Mesenchymal stem cell (in vitro differentiated cells and primary cell): ENCODE results near the gene RIN3.
A peak's percentile ranks its signal among the peaks of the same experiment; 100 is the strongest.

Experiments
- DNase-seq: peaks from one replicate; pipeline ENCODE4 v3.0.0-alpha.2; 2013
- H2AFZ ChIP-seq: one replicate; pipeline ENCODE4 v1.6.1; 2013; ENCODE audit warnings: low read depth, mild to moderate bottlenecking, control low read depth, inconsistent platforms, low read length, moderate library complexity
- H2AK5ac ChIP-seq: 2 replicates; pipeline ENCODE4 v1.6.1; 2013; ENCODE audit warnings: low read length, moderate library complexity, mild to moderate bottlenecking, inconsistent platforms; ENCODE audit not compliant: severe bottlenecking
- H2BK120ac ChIP-seq: one replicate; pipeline ENCODE4 v1.6.1; 2013; ENCODE audit warnings: low read depth, mild to moderate bottlenecking, inconsistent platforms, low read length, moderate library complexity
- H2BK12ac ChIP-seq, 2 experiments: one replicate each; pipeline ENCODE4 v1.6.1; 2013; ENCODE audit warnings: inconsistent platforms in 2 of 2, low read length in 2 of 2, mild to moderate bottlenecking in 2 of 2, moderate library complexity in 2 of 2, control low read depth in 1 of 2
- H2BK15ac ChIP-seq: one replicate; pipeline ENCODE4 v1.6.1; 2013; ENCODE audit warnings: mild to moderate bottlenecking, low read depth, inconsistent platforms; ENCODE audit not compliant: poor library complexity, severe bottlenecking
- H2BK5ac ChIP-seq: 2 replicates; pipeline ENCODE4 v1.6.1; 2013; ENCODE audit warnings: low read depth, mild to moderate bottlenecking, low read length, control low read depth, inconsistent platforms; ENCODE audit not compliant: poor library complexity, severe bottlenecking
- H3K14ac ChIP-seq, 2 experiments: one replicate each; pipeline ENCODE4 v1.6.1; 2013; ENCODE audit warnings: inconsistent platforms in 2 of 2, low read length in 2 of 2, control low read depth in 1 of 2, mild to moderate bottlenecking in 1 of 2, moderate library complexity in 1 of 2
- H3K18ac ChIP-seq, 2 experiments: one replicate each; pipeline ENCODE4 v1.6.1; 2013; ENCODE audit warnings: inconsistent platforms in 2 of 2, low read length in 2 of 2, control low read depth in 1 of 2, low read depth in 1 of 2, mild to moderate bottlenecking in 1 of 2
- H3K23ac ChIP-seq, 2 experiments: one replicate each; pipeline ENCODE4 v1.6.1; 2013; ENCODE audit warnings: inconsistent platforms in 2 of 2, low read length in 2 of 2, mild to moderate bottlenecking in 2 of 2, moderate library complexity in 2 of 2, control low read depth in 1 of 2
- H3K27ac ChIP-seq: 2 replicates; pipeline ENCODE4 v1.5.1; 2013; ENCODE audit warnings: mild to moderate bottlenecking, moderate library complexity, low read length, control low read depth, inconsistent platforms; ENCODE audit not compliant: poor library complexity, severe bottlenecking
- H3K27me3 ChIP-seq, 2 experiments: 2 replicates each; pipeline versions ENCODE4 v1.6.1 to v1.7.0; 2013; ENCODE audit warnings: low read length in 2 of 2, mild to moderate bottlenecking in 2 of 2, moderate library complexity in 2 of 2, control low read depth in 1 of 2, inconsistent platforms in 1 of 2; ENCODE audit not compliant: control insufficient read depth in 1 of 2, insufficient read depth in 1 of 2
- H3K36me3 ChIP-seq, 2 experiments: 2 replicates each; pipeline versions ENCODE4 v1.6.1 to v1.7.0; 2013; ENCODE audit warnings: low read length in 2 of 2, control low read depth in 1 of 2, inconsistent platforms in 1 of 2, low read depth in 1 of 2, mild to moderate bottlenecking in 1 of 2; ENCODE audit not compliant: insufficient read depth in 2 of 2, control insufficient read depth in 1 of 2
- H3K4ac ChIP-seq, 2 experiments: one replicate each; pipeline ENCODE4 v1.6.1; 2013; ENCODE audit warnings: inconsistent platforms in 2 of 2, low read length in 2 of 2, mild to moderate bottlenecking in 2 of 2, moderate library complexity in 2 of 2, control low read depth in 1 of 2, low read depth in 1 of 2
- H3K4me1 ChIP-seq: 2 replicates; pipeline ENCODE4 v1.6.1; 2013; ENCODE audit warnings: low read depth, low read length, control low read depth; ENCODE audit not compliant: control insufficient read depth, insufficient read depth
- H3K4me2 ChIP-seq: 2 replicates; pipeline ENCODE4 v1.6.1; 2013; ENCODE audit warnings: low read length, mild to moderate bottlenecking, inconsistent platforms; ENCODE audit not compliant: poor library complexity, severe bottlenecking
- H3K4me3 ChIP-seq, 2 experiments: 2 replicates each; pipeline versions ENCODE4 v1.5.1 to v1.7.0; 2013; ENCODE audit warnings: low read length in 2 of 2, mild to moderate bottlenecking in 2 of 2, control low read depth in 1 of 2, low read depth in 1 of 2; ENCODE audit not compliant: insufficient read depth in 1 of 2
- H3K79me1 ChIP-seq: replicated peaks from 2 replicates; pipeline ENCODE4 v1.6.1; 2013; ENCODE audit warnings: mild to moderate bottlenecking, control low read depth, low read length, inconsistent platforms; ENCODE audit not compliant: poor library complexity, severe bottlenecking
- H3K9ac ChIP-seq: 2 replicates; pipeline ENCODE4 v1.7.0; 2013; ENCODE audit warnings: mild to moderate bottlenecking, low read length, moderate library complexity
- H3K9me3 ChIP-seq: 2 replicates; pipeline ENCODE4 v1.7.0; 2013; ENCODE audit warnings: mild to moderate bottlenecking, low read length; ENCODE audit not compliant: control insufficient read depth
- H4K8ac ChIP-seq: one replicate; pipeline ENCODE4 v1.6.1; 2013; ENCODE audit warnings: inconsistent platforms, mild to moderate bottlenecking, low read length, moderate library complexity
- H4K91ac ChIP-seq: one replicate; pipeline ENCODE4 v1.6.1; 2013; ENCODE audit warnings: mild to moderate bottlenecking, low read length, inconsistent platforms
- WGBS: methylation state at CpG from one replicate; pipeline ENCODE4 v1.1.7; 2013; ENCODE audit warnings: mixed read lengths; 5-methylcytosine and 5-hydroxymethylcytosine counted together

The RIN3 gene

DNA sequence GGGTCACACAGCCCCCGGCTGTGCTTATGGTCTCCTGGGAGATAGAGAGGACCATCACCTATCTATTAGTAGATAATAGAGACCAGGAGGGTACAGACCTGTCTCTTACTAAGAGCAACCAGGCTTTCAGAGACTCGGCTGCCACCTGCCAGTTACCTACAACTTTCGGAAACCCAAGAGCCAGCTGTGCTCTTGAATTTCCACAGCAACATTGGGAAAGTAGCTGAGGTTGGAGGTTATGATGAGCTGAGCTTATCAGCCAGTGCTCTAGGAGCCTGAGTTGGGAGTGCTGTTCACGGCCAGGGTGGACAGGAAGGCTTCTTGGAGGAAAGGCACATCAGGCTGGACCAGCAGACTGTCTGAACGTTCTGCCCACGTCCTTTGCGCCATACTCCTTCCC, 67.6 kb downstream of the RIN3 start:
- DNase-seq = no peak
- Histone ChIP-seq H3K23ac (no peak overlapping the region), H3K14ac (peak overlapping the region in 1 of 2 experiments; percentile 19), H2AK5ac (no peak overlapping the region), H4K91ac (no peak overlapping the region), H3K4ac (peak overlapping the region in 1 of 2 experiments; percentile 7), H4K8ac (no peak overlapping the region), H3K4me1 (no peaks in the 10 kb centered on the region), H2BK12ac (no peak overlapping the region), H3K9ac (no peak overlapping the region), H3K18ac (no peak overlapping the region), H2BK5ac (no peak overlapping the region), H3K4me3 (no peak overlapping the region), H3K9me3 (no peaks in the 10 kb centered on the region), H3K27me3 (no peaks in the 10 kb centered on the region), H2BK120ac (no peak overlapping the region), H3K27ac (no peak overlapping the region), H2AFZ (no peak overlapping the region), H3K36me3 (peaks cover 50 to 83% of the 10 kb centered on the region in 2 experiments), H3K4me2 (no peak overlapping the region), H3K79me1 (peaks cover 5% of the 10 kb centered on the region), H2BK15ac (peak overlapping the region; percentile 33)
- 98% methylated on average over 6 of the region's 7 CpGs for WGBS

DNA sequence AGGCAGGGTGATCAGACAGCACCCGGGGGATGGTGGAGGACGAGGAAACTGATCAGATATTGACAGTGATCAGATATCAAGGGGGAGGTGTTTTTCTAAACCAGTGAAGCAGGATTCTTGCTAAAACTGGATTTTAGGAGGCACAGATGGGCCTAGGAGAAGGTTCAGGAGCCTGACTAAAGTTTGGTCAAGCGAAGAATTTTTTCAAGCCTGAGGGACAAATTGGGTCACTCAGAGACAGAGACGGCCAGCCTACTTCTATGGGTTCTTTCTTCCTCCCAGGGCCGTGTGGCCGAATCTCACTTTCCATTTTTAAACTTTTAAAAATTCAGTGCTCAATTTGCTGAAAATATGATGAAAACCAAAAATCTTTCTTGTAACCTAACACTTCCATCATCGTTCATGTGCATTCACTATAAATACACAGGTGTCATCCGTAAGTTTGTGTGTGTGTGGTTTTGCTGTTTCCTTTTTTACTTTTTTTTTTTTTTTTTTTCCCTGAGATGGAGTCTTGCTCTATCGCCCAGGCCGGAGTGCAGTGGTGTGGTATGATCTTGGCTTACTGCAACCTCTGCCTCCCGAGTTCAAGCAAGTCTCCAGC, 68.5 kb downstream of the RIN3 start:
- no peak for DNase-seq
- Histone ChIP-seq H3K4me2 (no peak overlapping the region), H4K91ac (no peak overlapping the region), H3K36me3 (peaks cover 45 to 77% of the 10 kb centered on the region in 2 experiments), H3K79me1 (peaks cover 6% of the 10 kb centered on the region), H3K9ac (no peak overlapping the region), H2BK15ac (no peak overlapping the region), H2AK5ac (no peak overlapping the region), H3K27ac (no peak overlapping the region), H2AFZ (no peak overlapping the region), H3K27me3 (no peaks in the 10 kb centered on the region), H4K8ac (no peak overlapping the region), H2BK120ac (no peak overlapping the region), H3K23ac (no peak overlapping the region), H2BK12ac (no peak overlapping the region), H2BK5ac (no peak overlapping the region), H3K18ac (no peak overlapping the region), H3K4me1 (no peaks in the 10 kb centered on the region), H3K14ac (no peak overlapping the region), H3K4ac (no peak overlapping the region), H3K4me3 (no peak overlapping the region), H3K9me3 (no peaks in the 10 kb centered on the region)
- 97% methylated on average over 11 of the region's 11 CpGs for WGBS

DNA sequence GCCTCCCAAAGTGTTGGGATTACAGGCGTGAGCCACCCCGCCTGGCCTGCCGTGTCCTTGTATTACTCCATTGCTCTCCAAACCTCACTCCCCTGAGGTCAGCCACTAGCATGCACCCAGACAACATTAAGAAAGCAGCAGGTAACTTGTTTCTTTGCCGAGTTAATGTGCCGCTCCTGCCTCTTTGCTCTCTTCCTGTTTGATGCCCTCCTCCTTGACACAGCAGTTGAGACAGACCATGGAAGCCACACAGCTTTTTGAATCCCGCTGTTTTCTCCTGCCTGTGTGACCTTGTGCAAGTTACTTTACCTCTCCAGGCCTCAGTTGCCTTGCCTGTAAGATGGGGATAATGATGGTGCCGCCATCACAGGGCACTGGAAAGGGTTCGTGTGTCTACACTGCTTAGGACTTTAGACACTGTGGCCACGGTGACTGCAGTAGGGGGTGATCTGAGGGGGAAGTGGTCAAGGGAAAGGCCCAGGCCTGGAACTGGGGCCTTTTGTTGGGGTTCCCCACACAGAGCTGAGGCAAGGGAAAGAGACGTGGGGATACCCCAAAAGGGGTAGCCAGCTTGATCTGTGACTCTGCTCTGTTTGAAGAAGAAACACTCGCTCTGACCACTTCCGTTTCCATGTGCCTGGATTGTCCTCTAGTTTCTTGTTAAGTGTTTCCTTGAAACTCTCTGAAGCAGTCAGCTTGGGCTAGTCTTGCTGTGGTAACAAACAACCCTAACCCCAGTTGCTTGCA, 69.3 kb downstream of the RIN3 start:
- Histone ChIP-seq H3K4me2 (no peak overlapping the region), H3K36me3 (peaks cover 39 to 68% of the 10 kb centered on the region in 2 experiments), H3K18ac (no peak overlapping the region), H2AK5ac (no peak overlapping the region), H3K79me1 (peaks cover 10% of the 10 kb centered on the region), H3K14ac (no peak overlapping the region), H3K4ac (no peak overlapping the region), H2BK5ac (no peak overlapping the region), H3K4me1 (no peaks in the 10 kb centered on the region), H3K23ac (no peak overlapping the region), H2BK120ac (no peak overlapping the region), H3K9me3 (no peaks in the 10 kb centered on the region), H3K27me3 (no peaks in the 10 kb centered on the region), H4K8ac (no peak overlapping the region), H3K4me3 (no peak overlapping the region), H2BK15ac (no peak overlapping the region), H2AFZ (no peak overlapping the region), H3K9ac (no peak overlapping the region), H4K91ac (no peak overlapping the region), H3K27ac (no peak overlapping the region), H2BK12ac (no peak overlapping the region)
- WGBS = 97% methylated on average over 12 of the region's 12 CpGs
- no peak for DNase-seq

DNA sequence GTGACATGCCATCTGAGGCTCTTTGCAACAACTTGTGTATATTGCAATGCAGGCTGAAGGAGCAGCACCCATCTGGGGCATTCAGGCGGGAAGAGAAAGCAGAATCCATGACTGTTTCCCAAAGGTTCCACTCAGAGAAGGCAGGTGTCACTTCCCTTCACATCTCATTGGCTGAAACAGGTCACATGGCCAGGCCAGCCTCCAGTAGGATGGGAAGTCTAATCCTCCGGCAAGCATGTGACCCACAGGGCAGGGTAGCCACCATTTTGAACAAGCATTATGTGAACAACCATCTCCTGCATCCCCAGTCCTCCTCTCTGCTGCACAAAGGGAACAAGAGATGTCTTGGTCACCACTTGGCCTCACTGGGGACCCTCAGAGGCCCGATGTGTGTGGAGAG, 70.6 kb downstream of the RIN3 start:
- WGBS = 98% methylated on average over 3 of the region's 3 CpGs

More for the DNA sequence above, 70.6 kb downstream of the RIN3 start:
- peak overlapping the region in 1 of 2 experiments; percentile 34 for H3K18ac ChIP-seq
- H3K4me3 ChIP-seq = no peak overlapping the region
- H3K4me1 ChIP-seq = no peaks in the 10 kb centered on the region
- peaks cover 38 to 66% of the 10 kb centered on the region in 2 experiments for H3K36me3 ChIP-seq
- H3K4me2 ChIP-seq = no peak overlapping the region
- H2BK12ac ChIP-seq = peak overlapping the region; percentile 69 to 89
- peaks cover 11% of the 10 kb centered on the region for H3K79me1 ChIP-seq
- H3K23ac ChIP-seq = no peak overlapping the region
- H3K9ac ChIP-seq = no peak overlapping the region
- H3K14ac ChIP-seq = peak overlapping the region in 1 of 2 experiments; percentile 82
- no peak overlapping the region for H3K27ac ChIP-seq
- DNase-seq = no peak
- no peaks in the 10 kb centered on the region for H3K27me3 ChIP-seq
- no peak overlapping the region for H2BK5ac ChIP-seq
- H4K8ac ChIP-seq = peak overlapping the region; percentile 76
- H3K4ac ChIP-seq = peak overlapping the region in 1 of 2 experiments; percentile 4
- no peak overlapping the region for H2AK5ac ChIP-seq
- peak overlapping the region; percentile 87 for H4K91ac ChIP-seq
- no peak overlapping the region for H2AFZ ChIP-seq
- H2BK120ac ChIP-seq = no peak overlapping the region
- H2BK15ac ChIP-seq = no peak overlapping the region
- no peaks in the 10 kb centered on the region for H3K9me3 ChIP-seq
